Measurements from ENCODE around the gene IER5L.

- TF ChIP-seq, protein P1, sequence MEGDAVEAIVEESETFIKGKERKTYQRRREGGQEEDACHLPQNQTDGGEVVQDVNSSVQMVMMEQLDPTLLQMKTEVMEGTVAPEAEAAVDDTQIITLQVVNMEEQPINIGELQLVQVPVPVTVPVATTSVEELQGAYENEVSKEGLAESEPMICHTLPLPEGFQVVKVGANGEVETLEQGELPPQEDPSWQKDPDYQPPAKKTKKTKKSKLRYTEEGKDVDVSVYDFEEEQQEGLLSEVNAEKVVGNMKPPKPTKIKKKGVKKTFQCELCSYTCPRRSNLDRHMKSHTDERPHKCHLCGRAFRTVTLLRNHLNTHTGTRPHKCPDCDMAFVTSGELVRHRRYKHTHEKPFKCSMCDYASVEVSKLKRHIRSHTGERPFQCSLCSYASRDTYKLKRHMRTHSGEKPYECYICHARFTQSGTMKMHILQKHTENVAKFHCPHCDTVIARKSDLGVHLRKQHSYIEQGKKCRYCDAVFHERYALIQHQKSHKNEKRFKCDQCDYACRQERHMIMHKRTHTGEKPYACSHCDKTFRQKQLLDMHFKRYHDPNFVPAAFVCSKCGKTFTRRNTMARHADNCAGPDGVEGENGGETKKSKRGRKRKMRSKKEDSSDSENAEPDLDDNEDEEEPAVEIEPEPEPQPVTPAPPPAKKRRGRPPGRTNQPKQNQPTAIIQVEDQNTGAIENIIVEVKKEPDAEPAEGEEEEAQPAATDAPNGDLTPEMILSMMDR (IDR thresholded peaks at IDR 0.05) = no peak
- TF ChIP-seq POLR2AphosphoS5 (IDR thresholded peaks at IDR 0.05) = no peak
- TF ChIP-seq POLR2A (IDR thresholded peaks at IDR 0.05) = no peak
Measured at GRCh38 chr9:129185991-129186390, 7.9 kb upstream of the IER5L start.
